IPS-20b (cell line): ENCODE results near the gene ADGRL1.

Experiments used
- H3K27ac ChIP-seq: one replicate; pipeline ENCODE4 v1.5.1; 2013; ENCODE audit warnings: low read length
- H3K27me3 ChIP-seq: 2 replicates; pipeline ENCODE4 v1.6.1; 2013; ENCODE audit warnings: mild to moderate bottlenecking, low read length, inconsistent platforms; ENCODE audit not compliant: insufficient read depth
- H3K36me3 ChIP-seq: 2 replicates; pipeline ENCODE4 v1.6.1; 2013; ENCODE audit warnings: low read depth, mild to moderate bottlenecking, inconsistent platforms, low read length, moderate library complexity; ENCODE audit not compliant: insufficient read depth
- H3K4me1 ChIP-seq: 2 replicates; pipeline ENCODE4 v1.6.1; 2013; ENCODE audit warnings: mild to moderate bottlenecking, control low read depth, inconsistent platforms, low read length, moderate library complexity; ENCODE audit not compliant: insufficient read depth
- H3K4me3 ChIP-seq: 2 replicates; pipeline ENCODE4 v1.5.1; 2013; ENCODE audit warnings: mild to moderate bottlenecking, low read length, inconsistent platforms
- H3K9ac ChIP-seq: 2 replicates; pipeline ENCODE4 v1.6.1; 2013; ENCODE audit warnings: low read depth, mild to moderate bottlenecking, inconsistent platforms, low read length, moderate library complexity
- H3K9me3 ChIP-seq: 2 replicates; pipeline ENCODE4 v1.6.1; 2013; ENCODE audit warnings: mild to moderate bottlenecking, low read depth, low read length, inconsistent platforms; ENCODE audit not compliant: insufficient read depth

Gene ADGRL1

DNA sequence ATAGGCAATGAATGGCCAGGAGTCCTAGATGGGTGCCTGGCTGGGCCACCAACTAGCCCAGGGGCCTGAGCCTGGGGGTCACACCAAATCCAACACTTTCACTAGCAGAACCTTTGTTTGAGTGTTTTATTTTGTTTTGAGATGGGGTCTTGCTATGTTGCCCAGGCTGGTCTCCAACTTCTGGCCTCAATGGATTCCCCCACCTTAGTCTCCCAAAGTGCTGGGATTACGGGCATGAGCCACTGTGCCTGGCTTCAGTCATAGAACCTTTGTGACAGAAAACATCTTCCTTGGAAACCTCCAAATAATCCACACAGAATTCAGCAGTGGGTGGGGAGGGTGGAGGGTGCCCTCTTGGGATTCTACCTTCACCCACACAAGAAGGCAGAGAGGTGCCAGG is 94.5 kb downstream of the ADGRL1 start:
- Histone ChIP-seq H3K4me3 (no peak overlapping the region), H3K27me3 (no peaks in the 10 kb centered on the region), H3K36me3 (no peaks in the 10 kb centered on the region), H3K27ac (no peak overlapping the region), H3K9me3 (no peaks in the 10 kb centered on the region), H3K4me1 (peaks cover 5% of the 10 kb centered on the region; the same call in 1 of the 2 replicates), H3K9ac (no peak overlapping the region)

GRCh38 chr19:14110650-14111049 is 95.3 kb downstream of the ADGRL1 start:
- H3K27ac ChIP-seq: no peak overlapping the region

GRCh38 chr19:14107581-14108461 is 98.1 kb downstream of the ADGRL1 start:
- Histone ChIP-seq H3K9me3 (no peaks in the 10 kb centered on the region), H3K27me3 (no peaks in the 10 kb centered on the region), H3K4me1 (no peaks in the 10 kb centered on the region; the same call in 1 of the 2 replicates), H3K27ac (no peak overlapping the region), H3K9ac (no peak overlapping the region), H3K36me3 (peaks cover 5% of the 10 kb centered on the region; the same call in 1 of the 2 replicates), H3K4me3 (no peak overlapping the region)

More at GRCh38 chr19:14110650-14111049, 95.3 kb downstream of the ADGRL1 start:
- H3K27me3 ChIP-seq: no peaks in the 10 kb centered on the region
- H3K9ac ChIP-seq: no peak overlapping the region
- peaks cover 5% of the 10 kb centered on the region; the same call in 1 of the 2 replicates for H3K4me1 ChIP-seq
- no peaks in the 10 kb centered on the region for H3K9me3 ChIP-seq
- H3K4me3 ChIP-seq: no peak overlapping the region
- H3K36me3 ChIP-seq: no peaks in the 10 kb centered on the region

- peaks cover 14% of the 10 kb centered on the region; the same call in 1 of the 2 replicates for H3K36me3 ChIP-seq
- no peaks in the 10 kb centered on the region for H3K4me1 ChIP-seq
- no peaks in the 10 kb centered on the region for H3K27me3 ChIP-seq
- no peak overlapping the region for H3K27ac ChIP-seq
- H3K4me3 ChIP-seq: no peak overlapping the region
- no peak overlapping the region for H3K9ac ChIP-seq
- no peaks in the 10 kb centered on the region for H3K9me3 ChIP-seq
Measured at GRCh38 chr19:14106840-14107239, 99.1 kb downstream of the ADGRL1 start.

DNA sequence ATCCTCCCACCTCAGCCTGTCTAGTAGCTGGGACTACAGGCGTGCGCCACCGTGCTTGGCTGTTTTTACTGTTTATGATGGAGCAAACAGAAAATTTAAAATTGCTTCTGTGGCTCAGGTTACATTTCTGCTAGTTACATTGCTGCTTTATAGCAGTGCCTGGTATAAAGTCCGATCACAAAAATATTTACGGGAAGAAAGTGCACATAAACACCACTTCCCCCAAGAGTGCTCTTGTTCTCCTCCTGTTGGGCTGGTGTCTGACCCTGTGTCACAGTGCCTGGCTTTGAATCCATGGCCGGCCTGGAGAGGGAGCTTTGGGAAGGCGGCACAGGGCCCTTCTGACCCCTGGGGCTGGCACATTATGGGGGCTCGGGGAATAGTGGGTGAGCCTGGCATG is 100.3 kb downstream of the ADGRL1 start:
- no peaks in the 10 kb centered on the region for H3K9me3 ChIP-seq
- H3K9ac ChIP-seq: no peak overlapping the region
- no peak overlapping the region for H3K27ac ChIP-seq
- H3K27me3 ChIP-seq: no peaks in the 10 kb centered on the region
- H3K4me3 ChIP-seq: no peak overlapping the region
- peaks cover 16% of the 10 kb centered on the region; the same call in 1 of the 2 replicates for H3K36me3 ChIP-seq
- H3K4me1 ChIP-seq: no peaks in the 10 kb centered on the region

DNA sequence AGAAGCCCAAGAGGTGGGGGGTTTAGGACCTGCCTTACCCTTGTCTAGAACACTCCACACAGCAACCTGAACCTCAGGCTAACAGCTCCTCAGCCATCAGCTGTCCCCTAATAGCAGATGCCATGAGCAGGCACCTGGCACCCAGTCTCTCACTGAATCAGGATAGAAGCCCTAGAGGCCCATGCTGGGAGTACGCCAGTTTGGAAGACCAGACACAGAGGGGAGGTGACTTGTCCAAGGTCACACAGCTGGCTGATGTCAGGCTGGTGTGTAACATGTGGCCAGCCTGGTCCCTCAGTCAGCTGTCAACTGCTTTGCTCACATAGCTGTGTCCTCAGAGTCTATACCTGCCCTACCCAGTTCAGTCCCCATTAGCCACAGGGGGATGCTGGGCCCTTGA is 102.7 kb downstream of the ADGRL1 start:
- H3K9ac ChIP-seq: no peak overlapping the region
- no peak overlapping the region for H3K27ac ChIP-seq
- no peaks in the 10 kb centered on the region for H3K4me1 ChIP-seq
- H3K4me3 ChIP-seq: no peak overlapping the region
- no peaks in the 10 kb centered on the region for H3K9me3 ChIP-seq
- H3K36me3 ChIP-seq: peaks cover 20% of the 10 kb centered on the region; the same call in 1 of the 2 replicates
- H3K27me3 ChIP-seq: no peaks in the 10 kb centered on the region

DNA sequence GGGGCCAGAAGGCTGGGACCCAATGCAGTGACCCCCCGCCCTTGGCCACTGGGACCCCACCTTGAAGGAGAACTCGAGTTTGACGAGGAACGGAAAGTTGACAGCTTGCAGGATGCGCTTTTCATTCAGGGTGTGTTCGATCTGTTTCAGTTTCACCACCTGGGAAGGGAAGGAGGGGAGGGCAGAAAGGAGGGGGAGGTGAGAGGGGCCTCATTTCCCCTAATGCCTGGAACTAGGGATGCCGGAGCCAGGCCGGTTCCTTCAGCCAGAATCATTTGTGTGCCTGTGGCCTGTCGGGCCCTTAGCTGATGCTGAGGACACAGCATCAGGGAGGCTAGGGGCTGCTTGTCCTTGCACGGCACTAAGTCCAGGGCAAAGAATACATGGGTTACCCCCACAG is 103.2 kb downstream of the ADGRL1 start:
- Histone ChIP-seq H3K36me3 (peaks cover 20% of the 10 kb centered on the region; the same call in 1 of the 2 replicates), H3K4me3 (no peak overlapping the region), H3K4me1 (no peaks in the 10 kb centered on the region), H3K9me3 (no peaks in the 10 kb centered on the region), H3K27ac (no peak overlapping the region), H3K27me3 (no peaks in the 10 kb centered on the region), H3K9ac (no peak overlapping the region)

DNA sequence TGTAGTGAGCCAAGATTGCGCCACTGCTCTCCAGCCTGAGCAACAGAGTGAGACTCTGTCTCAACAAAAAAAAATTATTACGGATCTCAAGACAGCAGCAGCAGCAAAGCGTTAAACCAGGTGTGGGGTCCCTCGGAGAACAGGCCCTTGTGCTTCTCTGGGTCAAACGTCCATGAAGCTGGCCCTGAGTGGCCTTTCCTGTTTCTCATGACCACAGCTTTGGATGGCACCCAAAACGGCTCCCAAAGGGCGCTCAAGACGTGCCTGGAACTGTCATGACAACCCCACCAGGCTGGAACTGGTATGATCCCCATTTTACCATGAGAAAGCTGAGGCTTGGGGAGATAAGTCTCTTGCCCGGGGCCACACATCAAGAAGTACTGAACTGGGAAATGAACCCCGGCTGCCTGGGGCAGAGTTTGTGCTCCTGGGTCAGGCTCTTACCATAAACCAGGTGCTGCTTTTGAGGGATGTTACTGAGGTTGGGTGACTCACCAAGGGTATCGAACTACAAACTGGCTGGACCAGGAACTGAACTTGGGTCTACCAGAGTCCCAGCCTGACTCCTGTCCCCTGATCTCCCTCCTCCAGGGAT is 103.8 kb downstream of the ADGRL1 start:
- no peaks in the 10 kb centered on the region for H3K9me3 ChIP-seq
- peaks cover 20% of the 10 kb centered on the region; the same call in 1 of the 2 replicates for H3K36me3 ChIP-seq
- H3K27me3 ChIP-seq: no peaks in the 10 kb centered on the region
- H3K9ac ChIP-seq: no peak overlapping the region
- H3K27ac ChIP-seq: no peak overlapping the region
- H3K4me1 ChIP-seq: no peaks in the 10 kb centered on the region
- H3K4me3 ChIP-seq: no peak overlapping the region

DNA sequence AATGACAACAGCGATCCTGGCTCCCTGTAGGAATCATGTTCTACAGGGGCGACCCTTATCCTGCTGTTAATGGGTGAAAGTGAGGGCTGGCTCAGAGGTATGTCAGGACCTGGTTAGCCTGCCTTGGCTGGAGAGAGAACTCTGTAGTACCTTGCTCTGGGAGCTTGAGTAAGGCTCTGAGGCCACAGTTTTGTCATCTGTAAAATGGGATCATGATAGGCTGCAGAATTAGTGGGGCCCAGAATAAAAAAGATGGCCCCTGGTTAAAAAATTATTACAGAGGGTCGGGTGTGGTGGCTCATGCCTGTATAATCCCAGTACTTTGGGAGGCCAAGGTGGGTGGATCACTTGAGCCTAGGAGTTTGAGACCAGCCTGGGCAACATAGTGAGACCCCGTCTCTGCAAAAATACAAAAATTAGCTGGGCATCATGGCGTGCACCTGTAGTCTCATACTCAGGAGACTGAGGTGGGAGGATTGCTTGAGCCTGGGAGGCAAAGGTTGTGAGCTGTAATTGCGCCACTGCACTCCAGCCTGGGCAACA is 104.9 kb downstream of the ADGRL1 start:
- Histone ChIP-seq H3K27me3 (no peaks in the 10 kb centered on the region), H3K9me3 (no peaks in the 10 kb centered on the region), H3K4me3 (no peak overlapping the region), H3K9ac (no peak overlapping the region), H3K27ac (no peak overlapping the region), H3K4me1 (no peaks in the 10 kb centered on the region), H3K36me3 (peaks cover 20% of the 10 kb centered on the region; the same call in 1 of the 2 replicates)
